ENCODE data around the gene C16orf96.

Gene C16orf96

DNA sequence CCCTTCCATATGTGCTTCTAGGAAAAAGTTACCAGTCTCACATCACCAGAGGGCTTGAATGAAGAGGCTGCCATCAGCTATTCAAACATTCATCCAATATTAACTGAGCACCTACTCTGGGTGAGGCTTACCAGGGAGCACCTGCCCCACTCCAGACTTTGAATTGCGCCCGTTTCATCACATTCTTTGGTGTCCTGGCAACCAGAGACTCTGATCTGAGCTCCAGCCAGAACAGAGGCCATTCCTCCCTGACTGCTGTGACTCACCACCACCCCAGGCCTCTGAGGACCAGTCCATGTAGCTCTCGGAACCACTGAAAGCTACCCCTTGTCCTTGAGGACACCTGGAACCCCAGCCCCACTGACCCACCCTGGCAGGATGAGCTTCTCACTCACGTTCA is at the start of gene C16orf96:
Gene C16orf96, plus strand, starts transcription at position 229 of the 400 bp plus-strand sequence. Its CDS starts 150 bp downstream, at position 379.
- DNase-seq (ENCODE audit: low spot score): no peak

DNA sequence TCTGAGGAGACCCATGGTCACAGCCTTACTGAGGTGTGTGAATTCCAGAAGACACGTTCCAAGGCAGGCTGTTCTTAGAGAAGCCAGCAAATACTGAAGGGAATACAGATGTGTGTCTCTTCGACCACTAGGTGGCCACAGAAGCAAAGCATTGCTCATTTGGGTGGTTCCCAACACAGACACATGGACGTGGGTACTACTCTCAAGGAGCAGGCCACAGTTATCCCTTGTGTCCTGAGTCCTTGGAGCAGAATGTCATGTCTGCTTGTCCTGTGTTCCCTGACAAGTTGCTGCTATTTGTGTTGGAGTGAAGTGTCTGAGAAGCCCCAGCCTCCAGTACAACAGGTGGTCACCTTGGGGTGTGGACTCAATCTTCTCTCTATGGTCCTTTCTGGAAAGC is 49.7 kb upstream of the C16orf96 start:
- DNase-seq (ENCODE audit: low spot score): peak; percentile 49

DNA sequence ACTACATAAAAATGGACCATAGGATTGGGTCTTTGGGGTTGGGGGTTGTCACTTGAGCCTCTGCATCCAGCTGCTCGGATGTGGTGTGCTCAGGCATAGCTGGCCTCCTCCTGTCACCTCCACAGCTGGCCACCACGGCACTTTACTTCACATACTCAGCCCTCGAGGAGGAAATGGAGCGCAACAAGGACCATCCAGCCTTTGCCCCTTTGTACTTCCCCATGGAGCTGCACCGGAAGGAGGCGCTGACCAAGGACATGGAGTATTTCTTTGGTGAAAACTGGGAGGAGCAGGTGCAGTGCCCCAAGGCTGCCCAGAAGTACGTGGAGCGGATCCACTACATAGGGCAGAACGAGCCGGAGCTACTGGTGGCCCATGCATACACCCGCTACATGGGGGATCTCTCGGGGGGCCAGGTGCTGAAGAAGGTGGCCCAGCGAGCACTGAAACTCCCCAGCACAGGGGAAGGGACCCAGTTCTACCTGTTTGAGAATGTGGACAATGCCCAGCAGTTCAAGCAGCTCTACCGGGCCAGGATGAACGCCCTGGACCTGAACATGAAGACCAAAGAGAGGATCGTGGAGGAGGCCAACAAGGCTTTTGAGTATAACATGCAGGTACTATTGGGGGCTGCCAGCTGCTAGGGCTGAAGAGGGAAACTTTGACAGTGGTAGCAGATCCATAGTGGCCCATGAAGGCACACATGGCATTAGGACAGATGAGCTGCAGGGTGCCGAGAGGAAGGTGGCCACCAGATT is 48.4 kb upstream of the C16orf96 start:
- DNase-seq (ENCODE audit: low spot score): no peak

DNA sequence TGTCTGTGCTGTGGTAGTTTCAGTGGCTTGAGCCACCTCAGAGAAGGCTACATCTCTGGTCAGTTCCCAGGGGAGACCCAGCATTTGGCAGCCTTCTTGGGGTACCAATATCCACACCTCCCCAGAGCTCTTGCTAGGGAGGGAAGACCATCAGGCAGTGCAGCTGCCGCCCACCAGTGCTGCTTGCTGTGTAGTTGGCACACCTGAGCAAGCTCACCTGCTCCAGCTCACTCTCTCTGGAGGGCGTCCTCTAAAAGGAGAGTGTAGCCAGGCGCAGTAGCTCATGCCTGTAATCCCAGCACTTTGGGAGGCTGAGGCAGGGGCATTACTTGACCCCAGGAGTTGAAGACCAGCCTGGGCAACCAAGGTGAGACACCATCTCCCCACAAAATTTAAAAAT is 47.3 kb upstream of the C16orf96 start:
- no peak for DNase-seq (ENCODE audit: low spot score)

DNA sequence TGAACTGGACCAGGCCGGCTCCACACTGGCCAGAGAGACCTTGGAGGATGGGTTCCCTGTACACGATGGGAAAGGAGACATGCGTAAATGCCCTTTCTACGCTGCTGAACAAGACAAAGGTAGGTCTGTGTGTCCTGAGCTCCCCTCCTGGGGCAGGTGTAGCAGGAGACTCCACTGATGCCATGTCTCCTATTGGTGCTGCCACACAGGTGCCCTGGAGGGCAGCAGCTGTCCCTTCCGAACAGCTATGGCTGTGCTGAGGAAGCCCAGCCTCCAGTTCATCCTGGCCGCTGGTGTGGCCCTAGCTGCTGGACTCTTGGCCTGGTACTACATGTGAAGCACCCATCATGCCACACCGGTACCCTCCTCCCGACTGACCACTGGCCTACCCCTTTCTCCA is 46.7 kb upstream of the C16orf96 start:
- no peak for DNase-seq (ENCODE audit: low spot score)

DNA sequence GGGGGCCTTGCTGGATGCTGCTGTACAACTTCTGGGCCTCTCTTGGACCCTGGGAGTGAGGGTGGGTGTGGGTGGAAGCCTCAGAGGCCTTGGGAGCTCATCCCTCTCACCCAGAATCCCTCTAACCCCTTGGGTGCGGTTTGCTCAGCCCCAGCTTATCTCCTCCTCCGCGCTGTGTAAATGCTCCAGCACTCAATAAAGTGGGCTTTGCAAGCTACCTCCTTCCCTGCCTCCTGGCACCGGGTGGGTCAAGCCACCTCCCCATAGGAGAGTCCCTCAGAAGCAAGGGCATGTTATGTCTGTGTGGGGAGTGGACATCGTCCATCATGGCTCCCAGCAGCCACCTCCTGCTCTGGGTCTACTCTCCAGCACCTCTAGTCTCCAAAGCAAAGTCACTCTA is 46.0 kb upstream of the C16orf96 start:
- DNase-seq (ENCODE audit: low spot score): no peak

DNA sequence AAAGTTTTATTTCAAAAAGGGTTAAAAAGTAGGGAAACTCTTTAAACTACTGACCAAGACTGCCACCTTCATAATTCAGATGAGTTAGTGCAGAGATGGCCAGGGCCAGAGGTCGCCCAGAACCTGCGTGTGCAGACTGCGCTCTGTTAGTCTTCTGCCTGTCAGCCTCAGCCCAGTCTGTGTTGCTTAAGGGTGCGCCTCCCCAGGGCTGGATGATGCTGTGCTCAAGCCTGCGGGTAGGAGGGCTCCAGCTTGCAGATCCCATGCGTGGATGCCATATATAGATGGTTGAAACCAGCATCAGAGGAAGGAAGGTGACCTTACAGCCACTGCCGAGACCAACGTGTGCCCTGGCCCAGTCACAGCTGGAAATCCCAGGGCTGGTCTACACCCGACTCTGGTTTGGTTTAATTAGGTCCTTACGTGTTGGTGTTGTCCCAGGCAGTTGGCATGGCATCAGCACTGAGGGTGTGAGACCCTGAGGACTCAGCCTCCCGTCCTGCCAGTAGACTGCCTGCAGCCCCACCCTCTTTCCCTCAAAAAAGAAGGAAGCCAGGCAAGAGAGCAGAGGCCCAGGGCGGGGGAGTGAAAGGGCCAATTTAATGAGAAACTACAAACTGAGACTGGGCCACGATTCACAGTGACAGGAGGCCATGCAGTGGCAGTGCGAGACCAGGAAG is 45.3 kb upstream of the C16orf96 start:
- DNase-seq (ENCODE audit: low spot score): no peak

DNA sequence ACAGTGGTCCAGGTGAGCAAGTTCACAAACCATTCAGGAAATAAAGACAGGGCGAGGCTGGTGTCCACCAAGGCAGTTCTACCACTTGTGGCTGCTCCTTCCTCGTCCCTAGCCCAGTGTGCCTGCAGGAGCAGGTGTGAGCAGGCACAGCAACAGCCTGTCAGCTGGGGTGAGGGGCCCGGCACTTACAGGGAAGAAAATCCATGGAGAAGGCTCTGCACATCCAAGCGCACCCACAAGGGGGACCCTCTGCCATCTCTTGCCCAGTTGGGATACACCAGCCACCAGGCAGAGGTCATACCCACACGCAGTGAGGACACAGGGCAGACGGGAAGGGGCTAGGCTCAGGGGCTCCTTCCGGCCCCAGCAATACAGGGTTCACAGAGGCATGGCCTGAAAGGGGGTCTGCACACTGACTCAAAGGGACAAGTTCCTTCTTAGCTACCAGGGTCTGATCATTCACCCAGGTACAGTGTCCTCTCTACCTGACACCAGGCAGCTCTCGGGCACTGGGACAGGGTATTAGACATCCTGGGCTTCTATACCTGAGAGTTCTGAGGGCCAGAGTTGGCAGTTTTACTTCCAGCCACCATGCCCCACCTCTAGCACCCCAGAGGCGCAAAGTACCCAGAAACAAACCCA is 44.6 kb upstream of the C16orf96 start:
- no peak for DNase-seq (ENCODE audit: low spot score)

DNA sequence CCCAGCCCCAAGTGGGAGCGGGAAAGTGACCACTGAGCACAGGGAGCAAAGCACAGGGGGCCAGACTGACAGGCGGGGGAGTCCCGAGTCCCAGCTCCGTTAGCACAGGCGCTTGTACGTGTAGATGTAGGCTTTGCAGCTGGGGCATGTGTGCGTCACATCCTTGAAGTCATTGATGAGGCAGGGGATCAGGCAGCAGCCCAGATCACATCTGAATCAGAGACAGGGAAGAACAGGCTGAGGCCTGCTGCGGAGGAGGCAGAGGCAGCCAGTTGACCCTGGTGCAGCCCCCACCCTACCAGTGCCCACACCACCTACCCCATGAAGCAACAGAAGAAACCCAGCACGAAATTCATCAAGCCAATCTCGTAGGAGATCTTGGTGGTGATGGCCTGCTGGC is 43.7 kb upstream of the C16orf96 start:
- DNase-seq (ENCODE audit: low spot score): no peak

DNA sequence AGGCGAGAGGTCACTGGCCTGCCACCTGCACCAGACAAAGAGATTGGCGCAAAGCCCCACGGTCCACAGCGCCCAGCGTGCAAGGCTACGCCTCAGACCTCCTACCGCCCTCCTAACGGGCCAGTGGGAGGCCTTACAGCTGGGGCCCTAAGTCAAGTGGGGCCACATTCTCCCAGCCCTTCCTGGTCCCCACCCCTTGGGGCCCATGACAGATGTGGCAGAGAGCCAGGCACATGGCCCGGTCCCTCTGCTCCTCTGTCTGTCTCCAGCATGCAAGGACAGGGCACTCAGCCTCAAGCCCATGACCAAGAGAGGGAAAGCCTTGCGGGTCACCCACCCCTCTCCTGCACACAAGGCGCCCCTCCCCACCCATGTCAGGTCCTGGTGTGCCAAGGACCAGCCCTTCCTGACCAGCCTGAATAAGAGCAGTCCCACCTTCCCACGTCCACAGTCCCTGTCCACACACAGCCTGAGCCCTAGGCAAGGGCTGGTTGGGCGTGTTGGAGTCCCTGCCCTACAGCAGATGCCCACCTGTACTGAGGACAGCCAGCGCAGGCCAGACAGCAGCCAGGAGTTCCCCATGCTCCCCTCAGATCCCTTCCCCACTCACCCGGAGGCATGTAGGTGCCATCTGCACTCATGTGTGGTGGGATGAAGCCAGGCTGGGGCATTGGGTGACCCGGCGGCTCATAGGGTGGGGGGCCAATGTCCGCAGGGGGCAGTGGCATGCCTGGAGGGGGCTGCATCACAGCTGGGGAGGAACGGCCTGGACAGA is 42.9 kb upstream of the C16orf96 start:
- DNase-seq (ENCODE audit: low spot score): no peak

DNA sequence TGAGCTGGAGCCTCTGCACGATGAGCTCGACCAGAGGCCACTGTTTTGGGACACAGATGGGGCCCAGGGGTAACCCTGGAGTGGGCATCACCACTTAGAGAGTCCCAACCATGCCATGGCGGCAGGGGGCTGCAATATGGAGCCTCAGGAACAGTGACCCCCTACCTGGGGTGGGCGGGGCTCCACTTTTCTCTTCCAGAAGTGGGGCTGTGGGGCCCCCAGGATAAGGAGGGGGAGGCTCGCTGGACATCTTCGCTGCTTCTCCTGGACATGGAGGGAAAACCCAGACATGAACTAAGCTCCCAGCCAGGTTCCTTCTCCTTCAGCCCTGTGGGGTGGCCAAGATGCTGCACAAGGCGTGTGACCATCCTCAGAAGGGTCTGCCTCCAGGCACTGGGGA is 42.3 kb upstream of the C16orf96 start:
- no peak for DNase-seq (ENCODE audit: low spot score)

DNA sequence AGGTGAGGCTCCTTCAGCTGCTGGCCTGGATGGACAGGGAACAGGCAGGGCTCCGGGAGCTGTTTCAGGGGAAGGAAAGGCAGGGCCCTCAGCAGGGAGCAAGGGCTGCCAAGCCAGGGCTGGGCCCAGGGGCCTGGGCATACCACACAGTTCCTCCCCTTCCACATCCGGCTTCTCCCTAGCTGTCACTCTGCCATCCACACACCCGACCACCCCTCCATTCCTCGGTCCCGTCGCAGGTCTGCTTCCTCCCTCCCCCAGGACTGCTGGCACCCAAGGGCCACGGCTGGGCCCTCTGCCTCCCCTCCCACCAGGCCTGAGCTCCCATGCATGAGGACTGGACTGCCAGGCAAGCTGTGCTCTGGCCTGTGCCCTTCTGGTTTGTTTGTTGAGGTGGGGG is 41.5 kb upstream of the C16orf96 start:
- DNase-seq (ENCODE audit: low spot score): no peak

DNA sequence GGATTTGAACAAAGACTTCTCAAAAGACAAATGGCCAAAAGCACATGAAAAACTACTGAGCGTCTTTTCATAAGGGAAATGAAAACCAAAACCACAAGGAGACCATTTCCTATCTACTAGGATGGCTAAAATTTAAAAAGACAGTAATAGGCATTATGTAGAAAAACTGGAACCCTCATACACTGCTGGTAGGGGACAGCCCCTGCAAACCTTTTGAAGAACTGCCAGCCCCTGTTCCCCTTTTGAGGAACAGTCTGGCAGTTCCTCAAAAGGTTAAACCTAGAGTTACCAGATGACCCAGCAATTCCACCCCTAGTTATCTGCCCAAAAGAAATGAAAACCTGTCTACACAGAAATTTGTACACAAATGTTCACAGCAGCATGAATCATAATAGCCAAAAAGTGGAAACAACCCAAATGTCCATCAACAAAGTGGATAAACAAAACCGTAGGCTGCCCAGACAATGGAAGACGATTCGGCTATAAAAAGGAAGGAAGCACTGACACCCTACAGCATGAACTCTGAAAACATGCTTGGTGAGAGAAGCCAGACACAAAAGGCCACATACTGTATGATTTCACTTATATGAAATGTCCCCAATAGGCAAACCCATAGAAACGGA is 40.4 kb upstream of the C16orf96 start:
- no peak for DNase-seq (ENCODE audit: low spot score)

DNA sequence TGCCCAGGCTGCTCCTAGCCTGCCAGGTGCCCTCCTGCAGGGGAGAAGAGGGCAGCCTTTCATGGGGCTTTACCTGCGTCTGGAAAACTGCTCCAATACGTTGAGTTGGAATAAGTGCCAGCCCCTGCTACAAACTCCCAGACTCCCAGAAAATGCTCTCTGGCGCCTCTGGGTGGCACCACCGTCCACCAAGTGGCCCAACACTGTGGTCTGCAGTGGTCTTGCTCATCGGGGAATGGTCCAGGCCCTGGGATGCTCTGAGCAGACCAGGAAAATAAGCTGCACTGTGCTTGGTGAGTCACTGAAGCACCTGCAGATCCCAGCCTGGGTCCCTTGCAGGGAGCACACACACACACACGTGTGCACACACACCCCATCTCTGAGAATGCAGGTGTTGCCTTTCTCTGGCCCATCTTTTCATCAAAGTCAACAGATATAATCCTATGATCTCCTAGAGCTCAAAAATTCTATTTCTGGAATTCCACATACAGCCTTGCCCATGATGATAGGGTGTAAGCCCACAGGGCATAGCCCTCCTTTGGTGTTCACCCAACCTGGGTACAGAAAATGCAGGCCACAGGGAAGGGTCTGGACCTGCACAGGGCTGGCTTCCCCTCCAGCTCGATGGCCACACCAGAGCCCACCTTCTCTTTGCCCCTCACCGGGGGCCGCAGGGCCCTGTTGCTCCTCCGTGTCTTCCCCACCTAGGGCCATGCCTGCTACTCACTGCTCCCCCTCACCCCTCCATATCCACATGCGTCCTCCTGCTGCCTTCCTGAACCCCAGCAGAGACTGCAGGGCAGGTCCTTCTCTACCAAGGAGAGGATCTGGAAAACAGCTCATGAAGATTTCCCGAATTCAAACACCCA is 38.1 kb upstream of the C16orf96 start:
- no peak for DNase-seq (ENCODE audit: low spot score)

DNA sequence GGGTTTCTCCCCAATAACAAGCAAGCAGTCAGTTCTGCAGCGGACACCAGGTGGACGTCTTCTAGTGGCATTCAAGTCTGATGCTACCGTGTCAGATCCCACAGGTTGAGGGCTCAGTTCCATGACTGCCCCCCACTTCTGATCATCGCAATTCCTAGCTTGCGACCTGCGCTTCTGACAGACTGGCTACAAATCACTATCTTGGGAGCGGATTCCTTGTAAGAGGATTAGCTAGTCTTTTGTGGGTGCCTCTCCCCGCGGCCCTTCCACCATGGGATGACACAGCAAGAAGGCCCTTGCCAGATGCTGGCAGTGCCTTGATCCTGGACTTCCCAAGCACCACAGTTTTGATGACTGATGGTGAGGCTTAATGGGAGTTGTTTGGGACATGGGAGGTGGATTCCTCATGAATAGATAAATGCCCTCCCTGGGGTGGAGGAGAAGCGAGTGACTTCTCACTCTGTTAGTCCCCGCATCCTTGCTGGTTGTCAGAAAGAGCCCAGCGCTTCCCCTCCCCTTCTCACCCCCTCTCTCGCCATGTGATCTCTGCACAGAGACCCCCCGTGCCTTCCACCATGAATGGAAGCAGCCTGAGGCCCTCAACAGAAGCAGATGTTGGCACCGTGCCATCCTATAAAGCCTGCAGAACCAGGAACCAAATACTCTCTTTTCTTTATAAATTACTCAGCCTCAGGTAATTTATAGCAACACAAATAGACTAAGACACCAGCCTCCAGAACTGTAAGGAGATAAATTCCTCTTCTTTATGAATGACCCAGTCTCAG is 36.7 kb upstream of the C16orf96 start:
- no peak for DNase-seq (ENCODE audit: low spot score)

DNA sequence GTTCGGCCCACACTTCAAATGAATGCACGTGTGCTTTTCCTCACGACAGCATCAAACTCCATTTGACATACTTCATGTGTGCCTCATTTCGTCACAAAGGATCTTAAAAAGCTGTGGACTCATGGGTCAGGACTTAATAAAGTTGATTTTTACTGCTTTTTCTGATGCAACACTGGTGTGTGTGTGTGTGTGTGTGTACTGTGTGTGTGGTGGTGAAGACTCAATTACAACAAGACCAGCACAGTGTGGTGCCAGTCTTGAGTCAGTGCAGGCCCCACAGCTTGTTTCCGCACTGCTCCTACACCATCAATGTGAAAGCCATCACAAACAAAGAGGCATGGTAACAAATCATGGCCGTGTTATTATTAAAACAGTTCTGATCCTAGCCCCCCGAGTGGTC is 35.2 kb upstream of the C16orf96 start:
- DNase-seq (ENCODE audit: low spot score): no peak

DNA sequence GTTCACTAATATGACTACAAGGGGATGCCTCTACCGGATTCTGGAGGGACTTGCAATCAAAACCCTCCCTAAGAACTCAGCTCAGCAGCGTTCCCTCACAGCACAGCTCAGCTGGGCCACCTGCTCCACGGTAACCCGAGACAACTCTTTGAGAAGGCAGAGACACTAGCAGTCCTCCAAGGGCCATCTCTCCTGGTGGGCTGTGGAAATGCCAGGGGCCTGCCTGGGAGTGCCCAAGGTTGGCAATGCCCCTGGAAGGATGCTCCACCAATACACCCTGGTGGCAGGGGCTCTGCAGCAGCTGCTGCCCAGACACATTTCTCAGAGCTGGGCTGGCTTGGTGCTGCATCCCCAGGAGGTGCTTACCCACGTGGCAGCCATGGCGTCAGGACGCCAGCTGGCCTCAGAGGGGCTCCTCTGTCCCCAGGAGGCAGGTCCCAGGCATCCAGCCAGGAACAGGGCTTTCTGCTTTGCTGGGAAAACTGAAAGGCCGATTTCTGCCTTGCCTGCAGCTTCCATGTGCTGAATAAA is 34.0 kb upstream of the C16orf96 start:
- DNase-seq (ENCODE audit: low spot score): no peak

DNA sequence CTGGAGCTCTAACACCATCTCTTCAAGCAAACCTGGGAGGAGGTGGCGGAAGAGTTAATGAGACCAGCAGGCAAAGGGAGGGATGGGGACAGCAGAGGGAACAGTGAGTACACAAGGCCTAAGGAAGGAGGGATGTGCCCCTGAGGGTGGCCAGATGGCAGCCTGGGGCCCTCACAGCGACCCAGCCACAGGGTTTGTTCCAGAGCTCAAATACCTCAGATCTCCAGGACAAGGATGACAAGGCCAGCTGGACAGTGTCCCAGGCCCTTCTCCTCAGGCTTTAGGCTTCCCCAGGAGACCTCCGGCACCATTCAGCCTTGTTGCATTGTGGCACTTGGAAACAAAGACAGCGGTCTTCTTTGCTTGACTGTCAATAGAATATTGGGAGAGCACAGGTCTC is 32.5 kb upstream of the C16orf96 start:
- DNase-seq (ENCODE audit: low spot score): no peak

DNA sequence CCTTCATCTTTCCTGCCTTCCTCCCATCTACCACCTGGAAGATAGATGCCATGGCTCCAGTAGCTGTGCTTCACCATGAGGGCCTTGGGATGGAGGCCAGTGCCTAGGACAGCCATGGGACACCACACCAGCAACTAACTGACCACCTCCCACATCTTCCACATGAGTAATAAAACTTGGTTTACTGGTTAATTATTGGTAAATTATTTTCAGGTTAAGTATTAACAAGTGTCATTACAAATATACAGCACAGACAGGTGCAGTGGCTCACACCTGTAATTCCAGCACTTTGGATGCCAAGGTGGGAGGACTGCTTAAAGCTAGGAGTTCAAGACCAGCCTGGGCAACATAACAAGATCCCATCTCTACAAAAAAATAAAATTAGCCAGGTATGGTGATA is 31.6 kb upstream of the C16orf96 start:
- DNase-seq (ENCODE audit: low spot score): no peak

DNA sequence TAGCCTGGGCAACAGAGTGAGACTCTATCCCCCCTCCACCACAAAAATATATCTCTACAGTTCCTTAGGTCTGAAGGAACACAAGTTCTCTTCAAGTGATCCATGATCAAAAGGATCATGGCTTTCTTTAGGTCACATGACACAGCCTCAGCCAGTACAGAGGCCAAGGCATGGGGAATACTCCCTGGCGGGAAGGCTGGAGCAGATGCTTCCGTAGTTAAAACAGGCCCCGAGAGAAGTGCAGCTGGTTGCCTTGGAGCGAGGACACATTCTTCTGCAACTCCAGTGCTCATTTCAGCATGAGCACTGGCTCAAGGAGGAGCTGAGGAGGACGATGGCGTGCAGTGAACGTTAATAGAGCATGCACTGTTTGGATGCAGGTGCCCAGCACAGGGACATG is 31.1 kb upstream of the C16orf96 start:
- no peak for DNase-seq (ENCODE audit: low spot score)
